Mammary epithelial cell (primary cell): ENCODE results near the gene DENND1C.

ENCODE experiments used
- CTCF ChIP-seq, 2 donors: IDR thresholded peaks in 1 of 2; conservative IDR thresholded peaks in 1 of 2; 2 replicates each; pipeline ENCODE4 v1.5.1; 2011 to 2012; ENCODE audit warnings: inconsistent platforms in 2 of 2, low read length in 2 of 2, mild to moderate bottlenecking in 2 of 2, control low read depth in 1 of 2, low read depth in 1 of 2; ENCODE audit not compliant: insufficient read depth in 1 of 2; ENCODE audit errors: extremely low read depth in 1 of 2
- EZH2 ChIP-seq: IDR thresholded peaks from 2 replicates; pipeline ENCODE4 v1.6.1; 2012; ENCODE audit warnings: low read length, inconsistent platforms, borderline replicate concordance

- TF ChIP-seq CTCF (conservative IDR thresholded peaks at IDR 0.05 in 1 of 2, IDR thresholded peaks at IDR 0.05 in 1 of 2; ENCODE audit: extremely low read depth in 1 of 2, insufficient read depth in 1 of 2, low read depth in 1 of 2, low read length in 2 of 2) (no peak), EZH2 (no peak)
Observed at GRCh38 chr19:6509118-6509971, 27.8 kb upstream of the DENND1C start.
